HEK293T (cell line): Measurements from ENCODE around the gene SRGAP1.
A peak's percentile ranks its signal among the peaks of the same experiment; 100 is the strongest.

Experiments
- CTCF ChIA-PET: fragments of 350-600 bp; formaldehyde crosslinking; extraction: SDS; loops from one replicate; lab custom pipeline; 2021; ENCODE audit warnings: antibody characterized with exemption, inconsistent platforms; lab: Yijun Ruan, JAX
- POLR2A ChIA-PET: fragments of 350-600 bp; formaldehyde crosslinking; extraction: SDS; loops from one replicate; lab custom pipeline; 2020; ENCODE audit warnings: antibody characterized with exemption, inconsistent platforms; lab: Yijun Ruan, JAX
- DNase-seq: peaks from one replicate; pipeline ENCODE4 v3.0.0; 2012; ENCODE audit warnings: mixed read lengths; ENCODE audit errors: extremely low spot score
- ARNT ChIP-seq: fragments of 450-650 bp; IDR thresholded peaks from 2 replicates; pipeline ENCODE4 v1.6.1; 2017; ENCODE audit warnings: mild to moderate bottlenecking
- BHLHE40 ChIP-seq: fragments of 450-650 bp; IDR thresholded peaks from 2 replicates; pipeline ENCODE4 v1.6.1; 2016; ENCODE audit warnings: mild to moderate bottlenecking, moderate library complexity, borderline replicate concordance
- CTBP1 ChIP-seq: fragments of 450-650 bp; IDR thresholded peaks from 2 replicates; pipeline ENCODE4 v1.6.1; 2016; ENCODE audit warnings: borderline replicate concordance
- ELF4 ChIP-seq: fragments of 450-650 bp; IDR thresholded peaks from 2 replicates; pipeline ENCODE4 v1.6.1; 2017; ENCODE audit warnings: antibody characterized with exemption
- FOXA1 ChIP-seq: fragments of 450-650 bp; IDR thresholded peaks from 2 replicates; pipeline ENCODE4 v1.6.1; 2016; ENCODE audit warnings: mild to moderate bottlenecking
- FOXK2 ChIP-seq: fragments of 450-650 bp; IDR thresholded peaks from 2 replicates; pipeline ENCODE4 v1.6.1; 2016; ENCODE audit warnings: mild to moderate bottlenecking
- FOXM1 ChIP-seq: fragments of 450-650 bp; IDR thresholded peaks from 2 replicates; pipeline ENCODE4 v1.6.1; 2017; ENCODE audit warnings: mild to moderate bottlenecking, borderline replicate concordance
- HDGF ChIP-seq: fragments of 450-650 bp; IDR thresholded peaks from 2 replicates; pipeline ENCODE4 v1.6.1; 2017; ENCODE audit warnings: antibody characterized with exemption, borderline replicate concordance
- L3MBTL2 ChIP-seq: fragments of 450-650 bp; conservative IDR thresholded peaks from 2 replicates; pipeline ENCODE4 v1.6.1; 2016; ENCODE audit warnings: mild to moderate bottlenecking
- LEF1 ChIP-seq: fragments of 450-650 bp; IDR thresholded peaks from 2 replicates; pipeline ENCODE4 v1.6.1; 2017; ENCODE audit warnings: mild to moderate bottlenecking, borderline replicate concordance
- NFRKB ChIP-seq: fragments of 450-650 bp; IDR thresholded peaks from 2 replicates; pipeline ENCODE4 v1.6.1; 2016; ENCODE audit warnings: mild to moderate bottlenecking, moderate library complexity
- PKNOX1 ChIP-seq: fragments of 450-650 bp; IDR thresholded peaks from 2 replicates; pipeline ENCODE4 v1.6.1; 2016
- SP1 ChIP-seq: fragments of 450-650 bp; IDR thresholded peaks from 2 replicates; pipeline ENCODE4 v1.6.1; 2017
- SUZ12 ChIP-seq: fragments of 450-650 bp; IDR thresholded peaks from 2 replicates; pipeline ENCODE4 v1.6.1; 2016; ENCODE audit warnings: mild to moderate bottlenecking
- TARDBP ChIP-seq: fragments of 450-650 bp; IDR thresholded peaks from 2 replicates; pipeline ENCODE4 v1.6.1; 2016
- ZNF384 ChIP-seq: fragments of 450-650 bp; IDR thresholded peaks from 2 replicates; pipeline ENCODE4 v1.6.1; 2016

The SRGAP1 gene

GRCh38 chr12:63820427-63820826 is 24.1 kb upstream of the SRGAP1 start:
- POLR2A ChIA-PET: no interaction called here
- CTCF ChIA-PET: no interaction called here
- no peak for TF ChIP-seq NFRKB
- TF ChIP-seq ZNF384: no peak
- TF ChIP-seq TARDBP: no peak
- TF ChIP-seq FOXA1: no peak
- TF ChIP-seq ELF4: no peak
- TF ChIP-seq FOXK2: no peak
- TF ChIP-seq CTBP1: no peak
- TF ChIP-seq SUZ12: no peak
- no peak for TF ChIP-seq ARNT
- no peak for TF ChIP-seq SP1
- no peak for TF ChIP-seq FOXM1
- TF ChIP-seq L3MBTL2: no peak
- no peak for TF ChIP-seq HDGF
- TF ChIP-seq LEF1: no peak
- DNase-seq: no peak

- ChIA-PET CTCF (no interaction called here), POLR2A (no interaction called here)
- no peak for DNase-seq
- TF ChIP-seq ZNF384 (no peak), FOXM1 (no peak), BHLHE40 (no peak), ARNT (no peak), ELF4 (no peak), TARDBP (no peak), PKNOX1 (no peak), CTBP1 (no peak), NFRKB (no peak), LEF1 (no peak), HDGF (no peak), FOXK2 (no peak), SP1 (no peak), L3MBTL2 (no peak)
These were observed 22.7 kb upstream of the SRGAP1 start for GRCh38 chr12:63821781-63822251.

GRCh38 chr12:63822352-63822751 is 22.1 kb upstream of the SRGAP1 start:
- CTCF ChIA-PET: no interaction called here
- POLR2A ChIA-PET: no interaction called here
- no peak for TF ChIP-seq BHLHE40
- TF ChIP-seq L3MBTL2: no peak
- TF ChIP-seq NFRKB: no peak
- TF ChIP-seq SUZ12: no peak
- no peak for TF ChIP-seq LEF1

GRCh38 chr12:63823040-63823439 is 21.5 kb upstream of the SRGAP1 start:
- ChIA-PET POLR2A (no interaction called here), CTCF (no interaction called here)
- no peak for DNase-seq
- no peak for TF ChIP-seq FOXM1
- no peak for TF ChIP-seq L3MBTL2
- TF ChIP-seq ZNF384: no peak
- TF ChIP-seq BHLHE40: no peak
- no peak for TF ChIP-seq PKNOX1
- no peak for TF ChIP-seq LEF1

More at GRCh38 chr12:63822352-63822751, 22.1 kb upstream of the SRGAP1 start:
- DNase-seq: no peak

- TF ChIP-seq PKNOX1: no peak
- TF ChIP-seq SP1: no peak
- no peak for TF ChIP-seq ELF4
- TF ChIP-seq TARDBP: no peak
- no peak for TF ChIP-seq ARNT
- TF ChIP-seq HDGF: no peak
- no peak for TF ChIP-seq FOXK2
- TF ChIP-seq FOXA1: no peak
- no peak for TF ChIP-seq CTBP1
- no peak for TF ChIP-seq LEF1
- TF ChIP-seq NFRKB: no peak
- TF ChIP-seq FOXM1: no peak
- TF ChIP-seq L3MBTL2: no peak
- TF ChIP-seq ZNF384: no peak
- no peak for TF ChIP-seq SUZ12
- no peak for TF ChIP-seq BHLHE40
- ChIA-PET POLR2A (no interaction called here), CTCF (interaction anchor here (0.6 to 1.1 kb wide), 4 partner anchors 13 to 431 kb away, joined by 3 to 4 read pairs (median 3); no protein-coding TSS in a partner anchor)
- DNase-seq: peak; percentile 61
These were observed 18.4 kb upstream of the SRGAP1 start for GRCh38 chr12:63826006-63826585.

DNA sequence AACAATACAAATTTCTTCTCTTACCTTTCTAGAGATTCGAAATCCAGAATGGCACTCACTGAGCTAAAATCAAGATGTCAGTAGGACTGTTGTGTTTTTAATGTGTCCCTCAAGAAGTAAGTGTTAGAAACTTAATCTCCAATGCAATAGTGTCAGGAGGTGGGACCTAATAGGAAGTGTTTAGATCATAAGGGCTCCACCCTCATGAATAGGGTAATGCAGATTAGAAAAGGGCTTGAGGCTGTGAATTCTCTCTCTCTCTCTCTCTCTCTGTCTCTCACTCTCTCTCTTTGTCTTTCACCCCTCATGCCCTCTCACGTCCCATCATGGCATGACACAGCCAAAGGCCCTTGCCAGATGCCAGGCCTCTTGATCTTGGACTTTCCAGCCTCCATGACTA is 15.6 kb upstream of the SRGAP1 start:
- no peak for DNase-seq
- ChIA-PET CTCF (no interaction called here), POLR2A (no interaction called here)
- TF ChIP-seq ARNT (no peak), FOXM1 (no peak), TARDBP (no peak), CTBP1 (no peak), NFRKB (no peak), BHLHE40 (no peak), FOXA1 (no peak), SUZ12 (no peak), FOXK2 (no peak), SP1 (no peak), PKNOX1 (no peak), ZNF384 (no peak), ELF4 (no peak), LEF1 (no peak), L3MBTL2 (no peak), HDGF (no peak)
